ENCODE results near the gene SEMA3F. TPM values are rescaled to one million over a fixed set of nuclear protein-coding genes. Genes with fewer than 3 reads are reported as not detected.

Gene SEMA3F
- total RNA-seq, 6 experiments from 2014 or later: 1.2 to 5.9 (median 4.2) TPM

DNA sequence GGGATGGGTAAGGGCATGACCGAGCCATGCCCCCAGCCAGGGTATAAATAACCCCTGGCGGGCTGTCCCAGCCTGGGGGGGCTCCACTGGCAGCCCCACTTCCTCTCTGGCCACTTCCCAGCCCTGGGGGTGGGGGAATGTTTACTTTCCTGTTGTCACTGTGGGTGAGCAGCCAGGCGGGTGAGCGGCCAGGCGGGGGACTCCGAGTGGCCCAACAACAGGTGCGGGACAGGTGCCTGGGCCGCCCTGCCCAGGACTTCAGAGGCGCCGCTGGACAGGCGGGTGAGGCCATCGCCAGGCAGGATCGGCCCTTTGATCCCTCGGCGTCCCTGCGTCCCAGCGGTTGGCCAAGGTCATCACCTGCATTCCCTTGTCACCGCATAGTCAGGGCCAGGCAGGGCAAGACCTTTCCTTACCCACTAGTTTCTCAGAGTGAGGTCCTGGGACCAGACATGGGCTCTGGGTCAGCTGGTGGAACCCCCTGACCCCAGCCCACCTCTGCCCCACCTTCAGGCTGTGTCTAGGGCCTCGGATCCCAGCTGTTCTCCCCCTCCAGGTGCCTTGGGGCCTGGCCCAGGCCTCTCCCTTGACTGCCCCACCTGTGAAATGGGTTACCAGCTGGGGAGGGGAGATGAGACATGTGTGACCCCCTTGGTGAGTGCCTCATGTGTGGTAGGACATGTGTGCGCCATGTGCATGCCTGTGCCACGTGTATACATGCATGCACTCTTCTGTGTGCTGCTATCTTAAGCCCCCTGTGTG lies 16.6 kb downstream of the SEMA3F start:
- WGBS (ENCODE audit: insufficient coverage, low coverage, low lambda C conversion rate, missing lambda C conversion rate): 63% methylated on average over 3 of the region's 21 CpGs
- peaks cover 0 to 21% (median 6%) of the 10 kb centered on the region in 4 donors for H3K4me1 ChIP-seq
- peak; percentile 67 to 91 (median 78) for DNase-seq

DNA sequence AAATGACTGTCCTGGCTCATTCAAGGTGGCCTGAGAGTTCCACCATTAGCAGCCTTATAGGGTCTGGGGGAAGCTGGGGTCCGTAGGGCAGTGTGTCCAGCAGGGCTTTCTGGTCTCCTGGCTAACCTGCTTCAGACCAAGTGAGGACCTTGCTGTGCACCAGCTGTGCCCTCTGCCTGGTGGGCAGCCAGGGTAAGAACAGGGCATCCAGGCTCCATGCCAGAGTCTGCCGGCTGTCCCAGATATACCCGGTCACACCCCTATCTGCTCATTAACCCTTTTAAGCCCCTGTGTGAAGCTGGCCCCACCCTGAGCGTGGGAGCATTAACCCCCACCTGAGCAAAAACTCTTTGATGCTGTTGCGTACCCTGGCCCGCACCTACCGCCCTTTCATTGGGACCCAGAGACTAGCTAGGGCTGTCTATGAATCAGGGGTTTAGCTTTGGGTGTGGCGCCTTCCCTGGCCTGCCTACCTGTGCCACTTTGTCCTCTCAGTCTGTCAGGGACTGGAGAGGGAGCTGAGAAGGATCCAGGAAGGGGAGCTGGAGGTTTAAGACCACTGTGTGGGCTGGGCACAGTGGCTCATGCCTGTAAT lies 17.6 kb downstream of the SEMA3F start:
- no peak overlapping the region for H3K4me3 ChIP-seq
- H3K27me3 ChIP-seq: no peaks in the 10 kb centered on the region
- peak in 1 of 4 donors; percentile 19 for ATAC-seq
- no peaks in the 10 kb centered on the region for H3K36me3 ChIP-seq
- peaks cover 0 to 27% (median 8%) of the 10 kb centered on the region in 4 donors for H3K4me1 ChIP-seq
- intact Hi-C loops (cut with DNase I): no loop called here
- TF ChIP-seq POLR2A (IDR thresholded peaks at IDR 0.05): no peak
- TF ChIP-seq, protein P1, sequence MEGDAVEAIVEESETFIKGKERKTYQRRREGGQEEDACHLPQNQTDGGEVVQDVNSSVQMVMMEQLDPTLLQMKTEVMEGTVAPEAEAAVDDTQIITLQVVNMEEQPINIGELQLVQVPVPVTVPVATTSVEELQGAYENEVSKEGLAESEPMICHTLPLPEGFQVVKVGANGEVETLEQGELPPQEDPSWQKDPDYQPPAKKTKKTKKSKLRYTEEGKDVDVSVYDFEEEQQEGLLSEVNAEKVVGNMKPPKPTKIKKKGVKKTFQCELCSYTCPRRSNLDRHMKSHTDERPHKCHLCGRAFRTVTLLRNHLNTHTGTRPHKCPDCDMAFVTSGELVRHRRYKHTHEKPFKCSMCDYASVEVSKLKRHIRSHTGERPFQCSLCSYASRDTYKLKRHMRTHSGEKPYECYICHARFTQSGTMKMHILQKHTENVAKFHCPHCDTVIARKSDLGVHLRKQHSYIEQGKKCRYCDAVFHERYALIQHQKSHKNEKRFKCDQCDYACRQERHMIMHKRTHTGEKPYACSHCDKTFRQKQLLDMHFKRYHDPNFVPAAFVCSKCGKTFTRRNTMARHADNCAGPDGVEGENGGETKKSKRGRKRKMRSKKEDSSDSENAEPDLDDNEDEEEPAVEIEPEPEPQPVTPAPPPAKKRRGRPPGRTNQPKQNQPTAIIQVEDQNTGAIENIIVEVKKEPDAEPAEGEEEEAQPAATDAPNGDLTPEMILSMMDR (IDR thresholded peaks at IDR 0.05): no peak
- DNase-seq: no peak
- no peak overlapping the region for H3K27ac ChIP-seq
- no peaks in the 10 kb centered on the region for H3K9me3 ChIP-seq
- 74% methylated on average over 5 of the region's 8 CpGs for WGBS (ENCODE audit: insufficient coverage, low coverage, low lambda C conversion rate, missing lambda C conversion rate)

More for the DNA sequence above, 16.6 kb downstream of the SEMA3F start:
- TF ChIP-seq POLR2A (IDR thresholded peaks at IDR 0.05): no peak
- TF ChIP-seq, protein P1 (IDR thresholded peaks at IDR 0.05): no peak
- Histone ChIP-seq H3K4me3 (no peak overlapping the region), H3K27me3 (no peaks in the 10 kb centered on the region), H3K27ac (no peak overlapping the region), H3K36me3 (no peaks in the 10 kb centered on the region), H3K9me3 (no peaks in the 10 kb centered on the region)
- peak; percentile 21 to 84 (median 65) for ATAC-seq
- intact Hi-C loops (cut with DNase I): no loop called here

DNA sequence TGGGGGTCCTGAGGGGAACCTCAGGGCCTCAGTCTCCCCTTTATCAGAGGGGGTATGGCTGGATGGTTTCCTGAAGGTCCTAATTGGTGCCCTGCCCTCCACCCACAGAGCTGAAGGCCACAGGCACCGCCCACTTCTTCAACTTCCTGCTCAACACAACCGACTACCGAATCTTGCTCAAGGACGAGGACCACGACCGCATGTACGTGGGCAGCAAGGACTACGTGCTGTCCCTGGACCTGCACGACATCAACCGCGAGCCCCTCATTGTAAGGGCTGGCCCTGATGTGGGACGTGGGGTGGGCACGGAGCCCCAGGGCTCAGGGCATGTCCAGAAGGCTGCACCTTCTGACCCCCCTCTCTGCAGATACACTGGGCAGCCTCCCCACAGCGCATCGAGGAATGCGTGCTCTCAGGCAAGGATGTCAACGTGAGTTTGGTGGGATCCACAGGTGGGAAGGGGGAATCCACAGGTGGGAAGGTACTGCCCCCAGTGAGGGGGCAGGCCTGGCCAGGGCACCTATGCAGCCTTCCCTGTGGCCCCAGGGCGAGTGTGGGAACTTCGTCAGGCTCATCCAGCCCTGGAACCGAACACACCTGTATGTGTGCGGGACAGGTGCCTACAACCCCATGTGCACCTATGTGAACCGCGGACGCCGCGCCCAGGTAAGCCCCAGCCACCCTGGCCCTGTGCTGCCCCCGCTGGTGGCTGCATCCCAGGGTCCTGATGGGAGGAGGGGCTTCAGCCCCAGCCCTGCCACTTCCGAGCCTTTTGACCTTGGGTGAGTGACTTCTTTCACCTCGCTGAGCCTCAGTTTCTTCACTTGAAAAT lies 18.8 kb downstream of the SEMA3F start:
- WGBS (ENCODE audit: insufficient coverage, low coverage, low lambda C conversion rate, missing lambda C conversion rate): 79% methylated on average over 18 of the region's 29 CpGs
- no peak overlapping the region for H3K4me3 ChIP-seq
- H3K27ac ChIP-seq: no peak overlapping the region
- ATAC-seq: no peak
- H3K27me3 ChIP-seq: no peaks in the 10 kb centered on the region
- peaks cover 0 to 28% (median 9%) of the 10 kb centered on the region in 4 donors for H3K4me1 ChIP-seq
- TF ChIP-seq, protein P1 (IDR thresholded peaks at IDR 0.05): no peak
- no peak for TF ChIP-seq POLR2A (IDR thresholded peaks at IDR 0.05)
- H3K9me3 ChIP-seq: no peaks in the 10 kb centered on the region
- DNase-seq: no peak
- intact Hi-C loops (cut with DNase I): no loop called here
- no peaks in the 10 kb centered on the region for H3K36me3 ChIP-seq

DNA sequence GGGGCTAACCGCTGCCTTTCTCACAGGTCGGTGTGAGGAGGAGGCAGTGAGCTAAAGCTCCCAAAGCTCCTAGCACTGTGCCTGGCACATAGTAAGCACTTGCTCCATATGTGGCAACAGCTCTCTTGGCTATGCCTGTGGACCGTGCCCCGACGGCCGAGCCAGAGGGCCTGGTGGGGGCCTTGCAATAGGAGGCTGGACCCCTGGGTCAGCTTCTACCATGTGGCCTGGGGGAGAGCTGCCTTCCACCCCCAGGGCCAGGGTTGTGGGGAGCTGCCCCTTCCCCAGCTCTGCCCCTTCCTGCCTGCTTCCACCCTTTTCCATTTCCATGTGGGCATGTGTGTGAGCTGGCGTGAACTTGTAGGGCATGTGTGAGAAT lies 19.4 kb downstream of the SEMA3F start:
- no peaks in the 10 kb centered on the region for H3K27me3 ChIP-seq
- peaks cover 0 to 30% (median 9%) of the 10 kb centered on the region in 4 donors for H3K4me1 ChIP-seq
- TF ChIP-seq, protein P1 (IDR thresholded peaks at IDR 0.05): no peak
- no peak for TF ChIP-seq POLR2A (IDR thresholded peaks at IDR 0.05)
- intact Hi-C loops (cut with DNase I): no loop called here
- no peaks in the 10 kb centered on the region for H3K9me3 ChIP-seq
- 100% methylated on average over 2 of the region's 7 CpGs for WGBS (ENCODE audit: insufficient coverage, low coverage, low lambda C conversion rate, missing lambda C conversion rate)
- H3K36me3 ChIP-seq: no peaks in the 10 kb centered on the region
- DNase-seq (no peak), ATAC-seq (no peak)
- H3K27ac ChIP-seq: no peak overlapping the region
- H3K4me3 ChIP-seq: no peak overlapping the region

Measured in right lobe of liver (tissue), 6 donors.